Measurements from ENCODE around the gene NRXN3.

DNA sequence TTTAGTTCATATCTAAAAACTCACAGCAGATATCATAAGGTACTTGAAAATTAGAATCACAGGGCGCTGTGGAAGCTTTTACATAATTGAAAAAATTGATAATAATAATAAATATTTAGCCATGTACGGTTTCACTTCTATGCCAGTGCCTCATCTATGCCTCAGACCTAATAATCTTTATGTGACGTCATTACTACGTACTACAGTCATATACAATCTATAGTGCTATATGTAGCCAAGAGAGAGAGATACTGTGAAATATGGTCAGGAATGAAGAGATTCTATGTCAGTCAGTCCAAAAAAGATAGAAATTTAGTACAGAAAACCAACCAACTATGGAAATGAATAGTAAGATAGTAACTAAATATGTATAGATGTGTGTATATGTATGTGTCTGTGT lies 1010.5 kb downstream of the NRXN3 start:
- TF ChIP-seq, protein P1, sequence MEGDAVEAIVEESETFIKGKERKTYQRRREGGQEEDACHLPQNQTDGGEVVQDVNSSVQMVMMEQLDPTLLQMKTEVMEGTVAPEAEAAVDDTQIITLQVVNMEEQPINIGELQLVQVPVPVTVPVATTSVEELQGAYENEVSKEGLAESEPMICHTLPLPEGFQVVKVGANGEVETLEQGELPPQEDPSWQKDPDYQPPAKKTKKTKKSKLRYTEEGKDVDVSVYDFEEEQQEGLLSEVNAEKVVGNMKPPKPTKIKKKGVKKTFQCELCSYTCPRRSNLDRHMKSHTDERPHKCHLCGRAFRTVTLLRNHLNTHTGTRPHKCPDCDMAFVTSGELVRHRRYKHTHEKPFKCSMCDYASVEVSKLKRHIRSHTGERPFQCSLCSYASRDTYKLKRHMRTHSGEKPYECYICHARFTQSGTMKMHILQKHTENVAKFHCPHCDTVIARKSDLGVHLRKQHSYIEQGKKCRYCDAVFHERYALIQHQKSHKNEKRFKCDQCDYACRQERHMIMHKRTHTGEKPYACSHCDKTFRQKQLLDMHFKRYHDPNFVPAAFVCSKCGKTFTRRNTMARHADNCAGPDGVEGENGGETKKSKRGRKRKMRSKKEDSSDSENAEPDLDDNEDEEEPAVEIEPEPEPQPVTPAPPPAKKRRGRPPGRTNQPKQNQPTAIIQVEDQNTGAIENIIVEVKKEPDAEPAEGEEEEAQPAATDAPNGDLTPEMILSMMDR (IDR thresholded peaks at IDR 0.05): no peak
- TF ChIP-seq POLR2AphosphoS5 (IDR thresholded peaks at IDR 0.05): no peak
- TF ChIP-seq POLR2A (IDR thresholded peaks at IDR 0.05): no peak

Data from stomach (tissue), 4 donors.